ENCODE measurements around the gene PTPN7.
A peak's percentile ranks its signal among the peaks of the same experiment; 100 is the strongest.

PTPN7 gene

GRCh38 chr1:202187697-202188407 lies 27.4 kb upstream of the PTPN7 start:
- DNase-seq (ENCODE audit: low read depth), result no peak
- H3K4me3 ChIP-seq (ENCODE audit: low read depth, low read length), result no peak overlapping the region
- TF ChIP-seq POLR2A (IDR thresholded peaks at IDR 0.05; ENCODE audit: extremely low read depth, insufficient read length) (no peak), MYC (IDR thresholded peaks at IDR 0.05; ENCODE audit: low read depth, low read length) (no peak)
- TF ChIP-seq, protein P1, sequence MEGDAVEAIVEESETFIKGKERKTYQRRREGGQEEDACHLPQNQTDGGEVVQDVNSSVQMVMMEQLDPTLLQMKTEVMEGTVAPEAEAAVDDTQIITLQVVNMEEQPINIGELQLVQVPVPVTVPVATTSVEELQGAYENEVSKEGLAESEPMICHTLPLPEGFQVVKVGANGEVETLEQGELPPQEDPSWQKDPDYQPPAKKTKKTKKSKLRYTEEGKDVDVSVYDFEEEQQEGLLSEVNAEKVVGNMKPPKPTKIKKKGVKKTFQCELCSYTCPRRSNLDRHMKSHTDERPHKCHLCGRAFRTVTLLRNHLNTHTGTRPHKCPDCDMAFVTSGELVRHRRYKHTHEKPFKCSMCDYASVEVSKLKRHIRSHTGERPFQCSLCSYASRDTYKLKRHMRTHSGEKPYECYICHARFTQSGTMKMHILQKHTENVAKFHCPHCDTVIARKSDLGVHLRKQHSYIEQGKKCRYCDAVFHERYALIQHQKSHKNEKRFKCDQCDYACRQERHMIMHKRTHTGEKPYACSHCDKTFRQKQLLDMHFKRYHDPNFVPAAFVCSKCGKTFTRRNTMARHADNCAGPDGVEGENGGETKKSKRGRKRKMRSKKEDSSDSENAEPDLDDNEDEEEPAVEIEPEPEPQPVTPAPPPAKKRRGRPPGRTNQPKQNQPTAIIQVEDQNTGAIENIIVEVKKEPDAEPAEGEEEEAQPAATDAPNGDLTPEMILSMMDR (IDR thresholded peaks at IDR 0.05; ENCODE audit: low read depth, low read length), result no peak
- TF ChIP-seq, protein P2, sequence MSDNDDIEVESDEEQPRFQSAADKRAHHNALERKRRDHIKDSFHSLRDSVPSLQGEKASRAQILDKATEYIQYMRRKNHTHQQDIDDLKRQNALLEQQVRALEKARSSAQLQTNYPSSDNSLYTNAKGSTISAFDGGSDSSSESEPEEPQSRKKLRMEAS (IDR thresholded peaks at IDR 0.05; ENCODE audit: low read depth, low read length), result no peak

DNA sequence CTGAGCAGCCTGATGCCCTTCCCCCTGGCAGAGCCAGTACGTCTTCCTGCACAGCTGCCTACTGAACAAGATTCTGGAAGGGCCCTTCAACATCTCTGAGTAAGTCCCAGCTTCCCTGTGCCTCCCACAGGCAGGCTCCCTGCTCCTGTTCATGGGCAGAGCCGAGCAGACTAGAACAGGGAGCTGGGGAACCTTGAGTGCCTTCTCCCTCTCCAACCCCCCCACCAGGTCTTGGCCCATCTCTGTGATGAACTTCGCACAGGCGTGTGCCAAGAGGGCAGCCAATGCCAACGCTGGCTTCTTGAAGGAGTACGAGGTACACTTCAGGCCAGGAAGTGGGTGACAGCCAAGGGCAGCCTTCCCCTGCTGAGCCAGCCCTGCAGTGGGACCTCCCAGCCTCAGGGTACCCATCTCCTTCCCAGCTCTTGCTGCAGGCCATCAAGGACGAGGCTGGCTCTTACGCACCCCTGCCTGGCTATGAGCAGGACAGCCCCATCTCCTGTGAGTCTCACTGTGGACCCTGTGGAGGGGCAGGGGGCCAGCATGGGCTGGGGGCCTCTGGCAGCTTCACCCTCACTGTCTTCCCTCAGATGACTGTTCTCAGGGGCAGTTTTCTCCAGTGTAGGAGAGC lies 26.8 kb upstream of the PTPN7 start:
- H3K4me3 ChIP-seq (ENCODE audit: low read depth, low read length), result no peak overlapping the region
- DNase-seq (ENCODE audit: low read depth), result no peak
- TF ChIP-seq, protein P1 (IDR thresholded peaks at IDR 0.05; ENCODE audit: low read depth, low read length), result no peak
- TF ChIP-seq POLR2A (IDR thresholded peaks at IDR 0.05; ENCODE audit: extremely low read depth, insufficient read length) (no peak), MYC (IDR thresholded peaks at IDR 0.05; ENCODE audit: low read depth, low read length) (no peak)
- TF ChIP-seq, protein P2 (IDR thresholded peaks at IDR 0.05; ENCODE audit: low read depth, low read length), result no peak

- H3K4me3 ChIP-seq (ENCODE audit: low read depth, low read length), result no peak overlapping the region
- DNase-seq (ENCODE audit: low read depth), result no peak
- TF ChIP-seq, protein P2 (IDR thresholded peaks at IDR 0.05; ENCODE audit: low read depth, low read length), result no peak
- TF ChIP-seq MYC (IDR thresholded peaks at IDR 0.05; ENCODE audit: low read depth, low read length) (no peak), POLR2A (IDR thresholded peaks at IDR 0.05; ENCODE audit: extremely low read depth, insufficient read length) (no peak)
- TF ChIP-seq, protein P1 (IDR thresholded peaks at IDR 0.05; ENCODE audit: low read depth, low read length), result no peak
Measured at GRCh38 chr1:202186327-202186726, 25.9 kb upstream of the PTPN7 start.

DNA sequence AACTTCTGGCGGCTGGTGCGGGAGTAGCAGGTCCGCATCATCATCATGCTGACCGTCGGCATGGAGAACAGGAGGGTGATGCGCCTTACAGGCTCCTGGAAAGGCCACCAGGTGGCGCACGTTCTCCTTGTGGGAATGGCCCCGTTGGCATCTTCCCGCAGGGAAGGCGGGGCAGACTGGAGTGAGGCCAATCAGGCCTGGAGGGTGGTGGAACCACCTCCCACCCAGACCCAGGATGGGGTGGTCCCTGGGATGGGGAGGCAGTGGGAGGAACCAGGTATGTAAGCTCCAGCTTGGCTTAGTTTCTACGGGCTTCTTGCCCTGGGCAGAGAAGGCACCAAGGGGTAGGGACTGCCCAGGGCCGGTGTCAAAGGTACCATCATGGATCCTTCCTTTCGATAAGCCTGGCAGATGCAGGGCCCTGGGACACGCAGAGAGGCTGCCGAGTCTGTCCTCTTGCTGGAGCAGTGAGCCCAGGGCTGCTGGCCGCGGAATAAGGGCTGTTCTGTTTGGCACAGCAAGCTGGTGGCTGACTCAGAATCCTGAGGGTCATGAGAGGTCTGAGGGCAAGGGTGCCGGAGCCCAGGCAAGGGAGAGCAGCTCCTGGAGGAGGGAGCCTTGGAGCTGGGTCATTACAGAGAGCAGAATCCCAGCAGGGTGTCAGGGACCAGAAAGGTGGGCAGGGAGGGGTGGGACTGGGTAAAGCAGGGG lies 24.5 kb upstream of the PTPN7 start:
- DNase-seq (ENCODE audit: low read depth), result peak; percentile 84
- TF ChIP-seq, protein P1 (IDR thresholded peaks at IDR 0.05; ENCODE audit: low read depth, low read length), result peak; percentile 77
- TF ChIP-seq, protein P2 (IDR thresholded peaks at IDR 0.05; ENCODE audit: low read depth, low read length), result peak; percentile 45; the same call in 1 of the 2 replicates
- TF ChIP-seq MYC (IDR thresholded peaks at IDR 0.05; ENCODE audit: low read depth, low read length) (peak; percentile 39; the same call in 1 of the 2 replicates), POLR2A (IDR thresholded peaks at IDR 0.05; ENCODE audit: extremely low read depth, insufficient read length) (no peak)
- no peak overlapping the region for H3K4me3 ChIP-seq (ENCODE audit: low read depth, low read length)

DNA sequence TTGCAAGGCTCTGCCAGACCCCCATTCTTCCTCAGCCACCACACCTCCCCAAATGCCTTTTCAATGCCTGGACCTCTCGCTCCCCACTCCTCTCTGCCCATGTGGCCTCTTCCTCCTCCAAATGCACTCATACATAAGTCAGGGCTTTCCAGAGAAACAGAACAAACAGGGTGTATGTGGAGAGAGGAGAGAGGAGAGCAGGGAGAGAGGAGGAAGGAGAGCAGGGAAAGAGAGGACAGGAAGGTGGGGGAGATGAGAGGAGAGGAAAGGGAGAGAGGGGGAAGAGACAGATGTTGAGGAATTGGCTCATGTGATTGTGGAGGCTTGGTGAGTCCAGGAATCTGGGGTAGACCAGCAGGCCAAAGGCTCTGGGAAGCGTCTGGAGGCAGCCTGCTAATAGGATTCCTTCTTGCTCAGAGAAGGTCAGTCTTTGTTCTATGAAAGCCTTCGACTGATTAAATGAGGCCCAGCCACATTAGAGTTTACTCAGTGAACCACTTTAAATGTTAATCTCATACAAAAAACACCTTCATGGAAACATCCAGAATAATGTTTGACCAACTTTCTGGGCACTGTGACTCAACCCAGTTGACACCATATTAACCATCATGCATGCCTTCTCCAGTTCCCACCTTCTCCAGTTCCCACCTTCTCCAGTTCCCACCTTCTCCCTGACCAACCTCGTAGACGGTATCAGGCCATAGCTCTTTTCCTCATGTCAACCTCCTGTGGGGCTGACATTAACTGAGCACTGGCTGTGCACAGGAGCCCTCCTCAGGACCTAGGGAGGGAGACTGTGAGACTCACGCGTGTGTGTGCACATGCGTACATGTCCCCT lies 21.9 kb upstream of the PTPN7 start:
- TF ChIP-seq, protein P1 (IDR thresholded peaks at IDR 0.05; ENCODE audit: low read depth, low read length), result no peak
- TF ChIP-seq, protein P2 (IDR thresholded peaks at IDR 0.05; ENCODE audit: low read depth, low read length), result no peak
- no peak for TF ChIP-seq MYC (IDR thresholded peaks at IDR 0.05; ENCODE audit: low read depth, low read length)
- TF ChIP-seq POLR2A (IDR thresholded peaks at IDR 0.05; ENCODE audit: extremely low read depth, insufficient read length), result no peak
- no peak for DNase-seq (ENCODE audit: low read depth)
- H3K4me3 ChIP-seq (ENCODE audit: low read depth, low read length), result no peak overlapping the region
